ENCODE results near the gene TMC6.
"Not testable (repeated sequence)": the region's sequence is repeated elsewhere in the genome, so short reads cannot be mapped to it uniquely, and the experiment has no call there.

The TMC6 gene

GRCh38 chr17:78124081-78124835 lies 4.3 kb downstream of the TMC6 start:
- no peak for DNase-seq (ENCODE audit: low read depth in 2 of 2)

GRCh38 chr17:78123258-78123929 lies 5.2 kb downstream of the TMC6 start:
- DNase-seq (ENCODE audit: low read depth in 2 of 2): no peak

- DNase-seq (ENCODE audit: low read depth in 2 of 2): no peak
Measured at GRCh38 chr17:78122931-78123249, 5.7 kb downstream of the TMC6 start.

- DNase-seq (ENCODE audit: low read depth in 2 of 2): no peak
Measured at GRCh38 chr17:78122216-78122930, 6.2 kb downstream of the TMC6 start.

- DNase-seq (ENCODE audit: low read depth in 2 of 2): no peak
Measured at GRCh38 chr17:78121801-78122215, 6.7 kb downstream of the TMC6 start.

- no peak for DNase-seq (ENCODE audit: low read depth in 2 of 2)
Measured at GRCh38 chr17:78120971-78121800, 7.4 kb downstream of the TMC6 start.

GRCh38 chr17:78120537-78120936 lies 8.0 kb downstream of the TMC6 start:
- DNase-seq (ENCODE audit: low read depth in 2 of 2): no peak

- DNase-seq (ENCODE audit: low read depth in 2 of 2): no peak
Measured at GRCh38 chr17:78118801-78119241, 9.7 kb downstream of the TMC6 start.

GRCh38 chr17:78117027-78117981 lies 11.3 kb downstream of the TMC6 start:
- DNase-seq (ENCODE audit: low read depth in 2 of 2): no peak

- no peak for DNase-seq (ENCODE audit: low read depth in 2 of 2)
Measured at GRCh38 chr17:78116411-78116810, 12.1 kb downstream of the TMC6 start.

- DNase-seq (ENCODE audit: low read depth in 2 of 2): not testable (repeated sequence)
Measured at GRCh38 chr17:78115803-78116202, 12.8 kb downstream of the TMC6 start.

GRCh38 chr17:78114831-78115723 lies 13.5 kb downstream of the TMC6 start:
- no peak for DNase-seq (ENCODE audit: low read depth in 2 of 2)

- DNase-seq (ENCODE audit: low read depth in 2 of 2): no peak
Measured at GRCh38 chr17:78113804-78114785, 14.5 kb downstream of the TMC6 start.

GRCh38 chr17:78112518-78113471 lies 15.8 kb downstream of the TMC6 start:
- no peak for DNase-seq (ENCODE audit: low read depth in 2 of 2)

GRCh38 chr17:78111727-78112517 lies 16.6 kb downstream of the TMC6 start:
- DNase-seq (ENCODE audit: low read depth in 2 of 2): no peak

GRCh38 chr17:78111016-78111726 lies 17.4 kb downstream of the TMC6 start:
- DNase-seq (ENCODE audit: low read depth in 2 of 2): no peak

Measured in fibroblast of skin of left biceps (primary cell).